Activated CD4-positive, alpha-beta T cell treated with anti-CD3 and anti-CD28 coated beads, Interleukin-2, amount 50 U/mL, for 48 hours (primary cell): ENCODE data around the gene ST6GAL1.

ENCODE experiments used
- DNase-seq, 2 experiments: peaks; one replicate each; pipeline ENCODE4 v3.0.0-alpha.2; 2020

ST6GAL1 gene

GRCh38 chr3:187024536-187025226, 94.4 kb downstream of the ST6GAL1 start:
- peak in 1 of 2 experiments; percentile 25 for DNase-seq

- DNase-seq = peak; percentile 50 to 64
Observed at GRCh38 chr3:187025254-187025655, 94.9 kb downstream of the ST6GAL1 start.

- DNase-seq = peak; percentile 52 to 60
Observed at GRCh38 chr3:187025656-187026316, 95.5 kb downstream of the ST6GAL1 start.

- no peak for DNase-seq
Observed at GRCh38 chr3:187026317-187026670, 96.0 kb downstream of the ST6GAL1 start.

GRCh38 chr3:187027531-187028278, 97.4 kb downstream of the ST6GAL1 start:
- DNase-seq = peak; percentile 41 to 57

GRCh38 chr3:187031934-187032333, 101.6 kb downstream of the ST6GAL1 start:
- no peak for DNase-seq

GRCh38 chr3:187036394-187036793, 106.1 kb downstream of the ST6GAL1 start:
- DNase-seq = no peak

- no peak for DNase-seq
Observed at GRCh38 chr3:187039100-187039722, 108.9 kb downstream of the ST6GAL1 start.

- no peak for DNase-seq
Observed at GRCh38 chr3:187039723-187040414, 109.5 kb downstream of the ST6GAL1 start.

- DNase-seq = no peak
Observed at GRCh38 chr3:187040516-187041361, 110.4 kb downstream of the ST6GAL1 start.

GRCh38 chr3:187041362-187042307, 111.3 kb downstream of the ST6GAL1 start:
- DNase-seq = no peak

- no peak for DNase-seq
Observed at GRCh38 chr3:187042346-187042745, 112.0 kb downstream of the ST6GAL1 start.

- no peak for DNase-seq
Observed at GRCh38 chr3:187042874-187043458, 112.6 kb downstream of the ST6GAL1 start.

GRCh38 chr3:187044206-187044605, 113.9 kb downstream of the ST6GAL1 start:
- no peak for DNase-seq

GRCh38 chr3:187044867-187045552, 114.7 kb downstream of the ST6GAL1 start:
- DNase-seq = no peak

- DNase-seq = no peak
Observed at GRCh38 chr3:187046033-187046432, 115.7 kb downstream of the ST6GAL1 start.

- DNase-seq = no peak
Observed at GRCh38 chr3:187049462-187050101, 119.3 kb downstream of the ST6GAL1 start.

- no peak for DNase-seq
Observed at GRCh38 chr3:187051066-187051465, 120.7 kb downstream of the ST6GAL1 start.
